Mesenchymal stem cell (in vitro differentiated cells and primary cell): ENCODE measurements around the gene TMEM252.

Experiments
- DNase-seq: peaks from one replicate; pipeline ENCODE4 v3.0.0-alpha.2; 2013
- H2AFZ ChIP-seq: one replicate; pipeline ENCODE4 v1.6.1; 2013; ENCODE audit warnings: low read depth, mild to moderate bottlenecking, control low read depth, inconsistent platforms, low read length, moderate library complexity
- H2AK5ac ChIP-seq: 2 replicates; pipeline ENCODE4 v1.6.1; 2013; ENCODE audit warnings: low read length, moderate library complexity, mild to moderate bottlenecking, inconsistent platforms; ENCODE audit not compliant: severe bottlenecking
- H2BK120ac ChIP-seq: one replicate; pipeline ENCODE4 v1.6.1; 2013; ENCODE audit warnings: low read depth, mild to moderate bottlenecking, inconsistent platforms, low read length, moderate library complexity
- H2BK12ac ChIP-seq, 2 experiments: one replicate each; pipeline ENCODE4 v1.6.1; 2013; ENCODE audit warnings: inconsistent platforms in 2 of 2, low read length in 2 of 2, mild to moderate bottlenecking in 2 of 2, moderate library complexity in 2 of 2, control low read depth in 1 of 2
- H2BK15ac ChIP-seq: one replicate; pipeline ENCODE4 v1.6.1; 2013; ENCODE audit warnings: mild to moderate bottlenecking, low read depth, inconsistent platforms; ENCODE audit not compliant: poor library complexity, severe bottlenecking
- H2BK5ac ChIP-seq: 2 replicates; pipeline ENCODE4 v1.6.1; 2013; ENCODE audit warnings: low read depth, mild to moderate bottlenecking, low read length, control low read depth, inconsistent platforms; ENCODE audit not compliant: poor library complexity, severe bottlenecking
- H3K14ac ChIP-seq, 2 experiments: one replicate each; pipeline ENCODE4 v1.6.1; 2013; ENCODE audit warnings: inconsistent platforms in 2 of 2, low read length in 2 of 2, control low read depth in 1 of 2, mild to moderate bottlenecking in 1 of 2, moderate library complexity in 1 of 2
- H3K18ac ChIP-seq, 2 experiments: one replicate each; pipeline ENCODE4 v1.6.1; 2013; ENCODE audit warnings: inconsistent platforms in 2 of 2, low read length in 2 of 2, control low read depth in 1 of 2, low read depth in 1 of 2, mild to moderate bottlenecking in 1 of 2
- H3K23ac ChIP-seq, 2 experiments: one replicate each; pipeline ENCODE4 v1.6.1; 2013; ENCODE audit warnings: inconsistent platforms in 2 of 2, low read length in 2 of 2, mild to moderate bottlenecking in 2 of 2, moderate library complexity in 2 of 2, control low read depth in 1 of 2
- H3K27ac ChIP-seq: 2 replicates; pipeline ENCODE4 v1.5.1; 2013; ENCODE audit warnings: mild to moderate bottlenecking, moderate library complexity, low read length, control low read depth, inconsistent platforms; ENCODE audit not compliant: poor library complexity, severe bottlenecking
- H3K27me3 ChIP-seq, 2 experiments: 2 replicates each; pipeline versions ENCODE4 v1.6.1 to v1.7.0; 2013; ENCODE audit warnings: low read length in 2 of 2, mild to moderate bottlenecking in 2 of 2, moderate library complexity in 2 of 2, control low read depth in 1 of 2, inconsistent platforms in 1 of 2; ENCODE audit not compliant: control insufficient read depth in 1 of 2, insufficient read depth in 1 of 2
- H3K36me3 ChIP-seq, 2 experiments: 2 replicates each; pipeline versions ENCODE4 v1.6.1 to v1.7.0; 2013; ENCODE audit warnings: low read length in 2 of 2, control low read depth in 1 of 2, inconsistent platforms in 1 of 2, low read depth in 1 of 2, mild to moderate bottlenecking in 1 of 2; ENCODE audit not compliant: insufficient read depth in 2 of 2, control insufficient read depth in 1 of 2
- H3K4ac ChIP-seq, 2 experiments: one replicate each; pipeline ENCODE4 v1.6.1; 2013; ENCODE audit warnings: inconsistent platforms in 2 of 2, low read length in 2 of 2, mild to moderate bottlenecking in 2 of 2, moderate library complexity in 2 of 2, control low read depth in 1 of 2, low read depth in 1 of 2
- H3K4me1 ChIP-seq: 2 replicates; pipeline ENCODE4 v1.6.1; 2013; ENCODE audit warnings: low read depth, low read length, control low read depth; ENCODE audit not compliant: control insufficient read depth, insufficient read depth
- H3K4me2 ChIP-seq: 2 replicates; pipeline ENCODE4 v1.6.1; 2013; ENCODE audit warnings: low read length, mild to moderate bottlenecking, inconsistent platforms; ENCODE audit not compliant: poor library complexity, severe bottlenecking
- H3K4me3 ChIP-seq, 2 experiments: 2 replicates each; pipeline versions ENCODE4 v1.5.1 to v1.7.0; 2013; ENCODE audit warnings: low read length in 2 of 2, mild to moderate bottlenecking in 2 of 2, control low read depth in 1 of 2, low read depth in 1 of 2; ENCODE audit not compliant: insufficient read depth in 1 of 2
- H3K79me1 ChIP-seq: replicated peaks from 2 replicates; pipeline ENCODE4 v1.6.1; 2013; ENCODE audit warnings: mild to moderate bottlenecking, control low read depth, low read length, inconsistent platforms; ENCODE audit not compliant: poor library complexity, severe bottlenecking
- H3K9ac ChIP-seq: 2 replicates; pipeline ENCODE4 v1.7.0; 2013; ENCODE audit warnings: mild to moderate bottlenecking, low read length, moderate library complexity
- H3K9me3 ChIP-seq: 2 replicates; pipeline ENCODE4 v1.7.0; 2013; ENCODE audit warnings: mild to moderate bottlenecking, low read length; ENCODE audit not compliant: control insufficient read depth
- H4K8ac ChIP-seq: one replicate; pipeline ENCODE4 v1.6.1; 2013; ENCODE audit warnings: inconsistent platforms, mild to moderate bottlenecking, low read length, moderate library complexity
- H4K91ac ChIP-seq: one replicate; pipeline ENCODE4 v1.6.1; 2013; ENCODE audit warnings: mild to moderate bottlenecking, low read length, inconsistent platforms
- WGBS: methylation state at CpG from one replicate; pipeline ENCODE4 v1.1.7; 2013; ENCODE audit warnings: mixed read lengths; 5-methylcytosine and 5-hydroxymethylcytosine counted together

The TMEM252 gene

DNA sequence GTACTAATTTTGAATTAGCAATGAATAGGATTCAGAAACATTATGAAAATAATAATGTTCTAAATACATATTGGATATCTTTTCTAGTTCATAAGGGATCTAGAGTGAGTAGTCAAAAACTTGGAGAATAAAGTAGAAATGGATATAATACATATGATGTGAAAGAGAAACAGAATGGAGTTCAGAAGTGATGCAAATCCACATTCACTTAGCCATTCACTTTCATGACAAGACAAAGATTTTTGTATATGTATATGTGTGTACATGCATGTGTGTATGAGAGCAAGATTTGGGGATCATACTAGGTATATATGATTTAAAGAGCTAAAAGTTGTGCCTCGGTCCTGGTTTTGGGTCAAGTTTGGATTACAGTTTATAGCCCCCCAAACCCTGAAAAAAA, 34.1 kb downstream of the TMEM252 start:
- DNase-seq = no peak
- Histone ChIP-seq H3K27me3 (peaks cover 0 to 3% of the 10 kb centered on the region in 2 experiments), H3K23ac (no peak overlapping the region), H2BK5ac (no peak overlapping the region), H2BK120ac (no peak overlapping the region), H4K8ac (no peak overlapping the region), H3K9ac (no peak overlapping the region), H2BK15ac (no peak overlapping the region), H2AK5ac (no peak overlapping the region), H3K79me1 (no peaks in the 10 kb centered on the region), H4K91ac (no peak overlapping the region), H3K4me3 (no peak overlapping the region), H3K27ac (no peak overlapping the region), H3K4me2 (no peak overlapping the region), H2BK12ac (no peak overlapping the region), H2AFZ (no peak overlapping the region), H3K4ac (no peak overlapping the region), H3K4me1 (no peaks in the 10 kb centered on the region), H3K9me3 (no peaks in the 10 kb centered on the region), H3K18ac (no peak overlapping the region), H3K36me3 (no peaks in the 10 kb centered on the region), H3K14ac (no peak overlapping the region)
- no CpG with 5 or more reads among the region's 1 CpG for WGBS

GRCh38 chr9:68505681-68506409, 34.8 kb downstream of the TMEM252 start:
- DNase-seq = no peak
- H2BK5ac ChIP-seq = no peak overlapping the region
- no peak overlapping the region for H3K27ac ChIP-seq
- no peak overlapping the region for H3K4ac ChIP-seq
- no peak overlapping the region for H2AFZ ChIP-seq
- no peaks in the 10 kb centered on the region for H3K4me1 ChIP-seq
- WGBS = 84% methylated on average over 4 of the region's 4 CpGs
- no peaks in the 10 kb centered on the region for H3K9me3 ChIP-seq
- no peak overlapping the region for H4K8ac ChIP-seq
- H3K4me2 ChIP-seq = no peak overlapping the region
- H3K27me3 ChIP-seq = peaks cover 0 to 3% of the 10 kb centered on the region in 2 experiments
- H3K23ac ChIP-seq = no peak overlapping the region
- no peak overlapping the region for H2BK12ac ChIP-seq
- no peak overlapping the region for H2BK15ac ChIP-seq
- H3K18ac ChIP-seq = no peak overlapping the region
- no peak overlapping the region for H4K91ac ChIP-seq
- no peak overlapping the region for H3K4me3 ChIP-seq
- no peaks in the 10 kb centered on the region for H3K36me3 ChIP-seq
- no peak overlapping the region for H3K14ac ChIP-seq
- no peak overlapping the region for H2AK5ac ChIP-seq
- H3K79me1 ChIP-seq = no peaks in the 10 kb centered on the region
- H3K9ac ChIP-seq = no peak overlapping the region
- no peak overlapping the region for H2BK120ac ChIP-seq

DNA sequence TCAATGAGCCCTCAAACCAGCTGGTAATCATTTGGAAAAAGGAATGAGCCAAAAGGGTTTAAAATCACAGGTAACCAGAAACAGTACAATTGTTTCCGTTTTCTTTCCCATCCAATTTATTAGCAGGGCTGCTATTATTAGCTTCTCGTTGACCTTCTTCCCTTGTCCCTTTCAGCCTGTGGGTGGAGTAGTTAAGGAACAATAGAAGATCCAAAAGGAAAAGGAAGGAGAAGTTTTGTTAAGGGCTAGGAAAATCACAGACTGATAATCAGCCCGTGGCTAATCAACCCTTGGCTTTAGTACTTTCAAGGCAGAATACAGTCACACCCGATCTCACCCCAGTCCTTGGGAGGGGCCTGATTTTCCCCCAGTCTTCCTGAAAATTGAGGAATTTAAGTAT, 38.4 kb downstream of the TMEM252 start:
- no peak overlapping the region for H3K4me2 ChIP-seq
- WGBS = 70% methylated on average over 2 of the region's 4 CpGs
- H3K36me3 ChIP-seq = no peaks in the 10 kb centered on the region
- H4K91ac ChIP-seq = no peak overlapping the region
- H3K23ac ChIP-seq = no peak overlapping the region
- no peak overlapping the region for H3K27ac ChIP-seq
- peaks cover 0 to 7% of the 10 kb centered on the region in 2 experiments for H3K27me3 ChIP-seq
- H2BK12ac ChIP-seq = no peak overlapping the region
- H2AK5ac ChIP-seq = no peak overlapping the region
- no peak for DNase-seq
- H2BK120ac ChIP-seq = no peak overlapping the region
- no peaks in the 10 kb centered on the region for H3K4me1 ChIP-seq
- no peak overlapping the region for H2BK5ac ChIP-seq
- H4K8ac ChIP-seq = no peak overlapping the region
- H3K9me3 ChIP-seq = no peaks in the 10 kb centered on the region
- no peak overlapping the region for H3K18ac ChIP-seq
- H2AFZ ChIP-seq = no peak overlapping the region
- no peak overlapping the region for H3K14ac ChIP-seq
- H3K9ac ChIP-seq = no peak overlapping the region
- no peaks in the 10 kb centered on the region for H3K79me1 ChIP-seq
- H3K4me3 ChIP-seq = no peak overlapping the region
- no peak overlapping the region for H3K4ac ChIP-seq
- no peak overlapping the region for H2BK15ac ChIP-seq

DNA sequence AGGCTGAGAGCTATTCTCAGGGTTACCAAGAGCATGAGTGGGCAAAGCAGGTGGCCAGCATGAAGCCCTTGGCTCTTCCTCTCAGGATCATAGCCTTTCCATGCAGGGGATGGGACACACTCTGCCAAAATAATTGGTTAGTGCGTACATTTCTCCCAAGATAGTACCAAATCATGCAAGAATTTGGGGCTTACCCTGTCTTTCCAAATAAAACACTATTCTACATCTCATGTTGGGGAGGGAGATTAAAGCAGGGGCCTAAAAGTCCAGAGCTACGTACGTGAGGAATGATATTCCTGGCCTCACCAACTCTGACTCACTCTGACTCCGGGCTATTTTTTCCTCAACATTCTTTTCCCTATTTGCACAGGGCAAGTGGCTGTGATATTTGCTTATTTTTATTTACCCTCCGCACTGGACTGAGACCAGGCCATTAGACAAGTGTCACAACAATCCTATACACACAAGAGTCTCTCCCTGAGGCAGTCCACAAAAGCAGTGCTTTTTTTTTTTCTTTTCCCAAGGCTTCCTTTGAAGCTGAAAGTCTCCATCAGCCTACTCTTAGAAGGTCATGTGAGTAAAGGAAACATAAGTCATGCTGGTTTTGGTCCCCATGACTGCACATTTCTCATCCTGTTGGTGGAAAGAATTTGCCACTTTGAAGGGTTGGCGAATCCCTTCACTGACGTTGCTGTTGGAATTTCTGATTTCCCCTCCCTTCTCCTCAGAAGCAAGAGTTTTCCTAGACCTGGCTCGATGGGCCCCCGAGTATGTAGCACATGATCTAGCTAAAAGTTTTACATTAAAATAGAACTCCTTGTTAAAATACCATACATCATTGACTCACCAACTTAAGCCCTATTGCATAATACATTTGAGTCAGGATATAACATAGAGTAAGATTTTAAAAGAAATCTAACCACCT, 40.0 kb downstream of the TMEM252 start:
- H3K4me3 ChIP-seq = no peak overlapping the region
- no peak overlapping the region for H2BK120ac ChIP-seq
- no peak overlapping the region for H3K4ac ChIP-seq
- no peaks in the 10 kb centered on the region for H3K9me3 ChIP-seq
- no peak overlapping the region for H4K8ac ChIP-seq
- H3K36me3 ChIP-seq = no peaks in the 10 kb centered on the region
- WGBS = 29% methylated on average over 8 of the region's 9 CpGs
- peak overlapping the region in 1 of 2 experiments; percentile 39 for H2BK12ac ChIP-seq
- no peaks in the 10 kb centered on the region for H3K79me1 ChIP-seq
- H2BK15ac ChIP-seq = no peak overlapping the region
- no peak overlapping the region for H4K91ac ChIP-seq
- no peak overlapping the region for H3K14ac ChIP-seq
- H3K27me3 ChIP-seq = peaks cover 0 to 7% of the 10 kb centered on the region in 2 experiments
- no peak overlapping the region for H3K27ac ChIP-seq
- H3K23ac ChIP-seq = no peak overlapping the region
- H2BK5ac ChIP-seq = no peak overlapping the region
- no peak overlapping the region for H2AK5ac ChIP-seq
- no peak overlapping the region for H3K9ac ChIP-seq
- H3K18ac ChIP-seq = no peak overlapping the region
- no peaks in the 10 kb centered on the region for H3K4me1 ChIP-seq
- no peak overlapping the region for H2AFZ ChIP-seq
- peak; percentile 73 for DNase-seq
- no peak overlapping the region for H3K4me2 ChIP-seq
